Kidney (tissue), 14 donors: Measurements from ENCODE around the gene DEUP1. TPM values are rescaled to one million over a fixed set of nuclear protein-coding genes. Genes with fewer than 3 reads are reported as not detected.

Source experiments
- DNase-seq, 5 donors: peaks; one replicate each; pipeline ENCODE4 v3.0.0-alpha.2; 2013 to 2020
- FAIRE-seq: peaks from 2 replicates; lab custom pipeline; 2012; peaks lifted over from hg19 to GRCh38; lab: Jason Lieb, UNC
- H3K27ac ChIP-seq, 2 donors: one replicate each; pipeline ENCODE4 v1.7.0; 2013; ENCODE audit warnings: low read depth in 2 of 2, low read length in 2 of 2, inconsistent platforms in 1 of 2
- H3K27me3 ChIP-seq: one replicate; pipeline ENCODE4 v1.7.1; 2013; ENCODE audit warnings: low read length, inconsistent platforms; ENCODE audit not compliant: control insufficient read depth, insufficient read depth
- H3K36me3 ChIP-seq, 3 donors: one replicate each; pipeline versions ENCODE4 v1.7.0 to v1.7.1; 2013; ENCODE audit warnings: low read length in 3 of 3, control low read depth in 1 of 3, inconsistent platforms in 1 of 3; ENCODE audit not compliant: insufficient read depth in 3 of 3, control insufficient read depth in 2 of 3
- H3K4me1 ChIP-seq, 3 donors: one replicate each; pipeline versions ENCODE4 v1.7.0 to v1.7.1; 2013; ENCODE audit warnings: low read length in 3 of 3, inconsistent platforms in 1 of 3, low read depth in 1 of 3; ENCODE audit not compliant: control insufficient read depth in 2 of 3, insufficient read depth in 2 of 3
- H3K4me3 ChIP-seq, 3 donors: one replicate each; pipeline versions ENCODE4 v1.7.0 to v1.8.1; 2013; ENCODE audit warnings: low read length in 3 of 3, control low read depth in 1 of 3, inconsistent platforms in 1 of 3
- H3K9ac ChIP-seq, 3 donors: one replicate each; pipeline versions ENCODE4 v1.7.0 to v1.7.1; 2013; ENCODE audit warnings: low read length in 3 of 3, control low read depth in 1 of 3, inconsistent platforms in 1 of 3
- H3K9me3 ChIP-seq, 3 donors: one replicate each; pipeline versions ENCODE4 v1.7.0 to v1.7.1; 2013; ENCODE audit warnings: low read length in 3 of 3, control low read depth in 1 of 3, inconsistent platforms in 1 of 3; ENCODE audit not compliant: control insufficient read depth in 2 of 3, insufficient read depth in 1 of 3
- CTCF ChIP-seq: IDR thresholded peaks from 3 replicates; pipeline ENCODE4 v1.5.1; 2012; ENCODE audit warnings: mild to moderate bottlenecking, moderate library complexity, borderline replicate concordance; ENCODE audit not compliant: insufficient read depth; ENCODE audit errors: extremely low read depth
- intact Hi-C: fragments of 100-400 bp; cut with DNase I; formaldehyde crosslinking; loops from one replicate; pipeline ENCODE4 v1.11.1; 2022
- polyA plus RNA-seq: library from polyadenylated mRNA; stranded (reverse); fragments of 350-450 nt; fragmentation: Illumina TruSeq; extraction: RNeasy Lipid Tissue Mini Kit (QIAGEN cat#74804); gene quantifications from one replicate; pipeline ENCODE4 v1.2.3, GENCODE V29; 2014; ENCODE audit warnings: low read depth, low replicate concordance; ENCODE audit not compliant: insufficient read depth
- total RNA-seq: library from RNA; stranded (reverse); fragmentation: NEBNext Ultra II Directional; extraction: Animal tissue kit (Norgen Biotek cat#: 25700); gene quantifications from one replicate; pipeline ENCODE4 v1.2.1, GENCODE V29; 2021
- donor health status: control.
- donor health status: control.
- donor health status: control.
- donor health status: control.
- donor health status: control.
- donor health status: DM: yes; HTN: yes; CAD: no.
- donor health status: Normal renal cell carcinoma (clear cell type).

Gene DEUP1
- total and polyA plus RNA-seq, 2 donors from 2014 or later: 0.57 to 0.88 TPM

- Histone ChIP-seq H3K4me3 (no peak overlapping the region), H3K27ac (no peak overlapping the region), H3K9ac (no peak overlapping the region), H3K9me3 (no peaks in the 10 kb centered on the region), H3K4me1 (no peaks in the 10 kb centered on the region), H3K36me3 (no peaks in the 10 kb centered on the region), H3K27me3 (no peaks in the 10 kb centered on the region)
- no peak for FAIRE-seq
- intact Hi-C loops: no loop called here
- no peak for DNase-seq
- TF ChIP-seq CTCF: no peak
These were observed 59.2 kb downstream of the DEUP1 start for GRCh38 chr11:93389737-93390136.

GRCh38 chr11:93392867-93393266 is 62.3 kb downstream of the DEUP1 start:
- Histone ChIP-seq H3K4me3 (no peak overlapping the region), H3K9ac (no peak overlapping the region), H3K27me3 (no peaks in the 10 kb centered on the region), H3K27ac (no peak overlapping the region), H3K36me3 (no peaks in the 10 kb centered on the region), H3K9me3 (no peaks in the 10 kb centered on the region), H3K4me1 (no peaks in the 10 kb centered on the region)
- intact Hi-C loops: no loop called here
- no peak for DNase-seq
- FAIRE-seq: no peak
- TF ChIP-seq CTCF: no peak

- no peak overlapping the region for H3K27ac ChIP-seq
- H3K9me3 ChIP-seq: no peaks in the 10 kb centered on the region
- H3K27me3 ChIP-seq: no peaks in the 10 kb centered on the region
- no peak for TF ChIP-seq CTCF
- no peak for DNase-seq
- no peak overlapping the region for H3K9ac ChIP-seq
- no peaks in the 10 kb centered on the region for H3K4me1 ChIP-seq
- H3K36me3 ChIP-seq: no peaks in the 10 kb centered on the region
- FAIRE-seq: no peak
- H3K4me3 ChIP-seq: no peak overlapping the region
- intact Hi-C loops: no loop called here
These were observed 62.8 kb downstream of the DEUP1 start for GRCh38 chr11:93393386-93393785.

- H3K27me3 ChIP-seq: no peaks in the 10 kb centered on the region
- no peaks in the 10 kb centered on the region for H3K36me3 ChIP-seq
- no peak overlapping the region for H3K27ac ChIP-seq
- H3K9ac ChIP-seq: no peak overlapping the region
- H3K4me3 ChIP-seq: no peak overlapping the region
- no peaks in the 10 kb centered on the region for H3K4me1 ChIP-seq
- intact Hi-C loops: no loop called here
- no peak for TF ChIP-seq CTCF
- FAIRE-seq (no peak), DNase-seq (no peak)
- no peaks in the 10 kb centered on the region for H3K9me3 ChIP-seq
These were observed 63.9 kb downstream of the DEUP1 start for GRCh38 chr11:93394488-93394887.
